CD1c-positive myeloid dendritic cell (primary cell): Measurements from ENCODE around the gene MPLKIP.
"Not testable (repeated sequence)": the region's sequence is repeated elsewhere in the genome, so short reads cannot be mapped to it uniquely, and the experiment has no call there.

Source experiments
- DNase-seq: peaks from one replicate; pipeline ENCODE4 v3.0.0-alpha.2; 2016; ENCODE audit errors: extremely low spot score

MPLKIP gene

GRCh38 chr7:40134428-40135316, at the start of gene MPLKIP, which contains the start of gene SUGCT:
Gene MPLKIP, minus strand, starts transcription at chr7:40134622. Its CDS starts 55 bp downstream, at chr7:40134567.
Gene SUGCT, plus strand, starts transcription at chr7:40135005.
- peak; percentile 96 for DNase-seq

GRCh38 chr7:40182452-40182851, 48.0 kb upstream of the MPLKIP start:
- DNase-seq, result no peak

- DNase-seq, result no peak
These were observed 42.6 kb upstream of the MPLKIP start for GRCh38 chr7:40177071-40177470.

GRCh38 chr7:40175725-40176510, 41.5 kb upstream of the MPLKIP start:
- DNase-seq, result no peak

- DNase-seq, result not testable (repeated sequence)
These were observed 40.8 kb upstream of the MPLKIP start for GRCh38 chr7:40175256-40175655.

GRCh38 chr7:40173121-40173520, 38.7 kb upstream of the MPLKIP start:
- DNase-seq, result not testable (repeated sequence)

GRCh38 chr7:40168266-40168665, 33.8 kb upstream of the MPLKIP start:
- DNase-seq, result not testable (repeated sequence)

GRCh38 chr7:40167291-40167690, 32.9 kb upstream of the MPLKIP start:
- no peak for DNase-seq

- no peak for DNase-seq
These were observed 30.8 kb upstream of the MPLKIP start for GRCh38 chr7:40165216-40165615.

GRCh38 chr7:40162516-40162915, 28.1 kb upstream of the MPLKIP start:
- no peak for DNase-seq

- no peak for DNase-seq
These were observed 22.6 kb upstream of the MPLKIP start for GRCh38 chr7:40156988-40157387.

GRCh38 chr7:40151504-40151903, 17.1 kb upstream of the MPLKIP start:
- no peak for DNase-seq

GRCh38 chr7:40148671-40149070, 14.2 kb upstream of the MPLKIP start:
- no peak for DNase-seq

- DNase-seq, result not testable (repeated sequence)
These were observed 13.8 kb upstream of the MPLKIP start for GRCh38 chr7:40148247-40148580.

- DNase-seq, result no peak
These were observed 13.2 kb upstream of the MPLKIP start for GRCh38 chr7:40147371-40148246.

GRCh38 chr7:40145596-40146130, 11.2 kb upstream of the MPLKIP start:
- DNase-seq, result not testable (repeated sequence)

GRCh38 chr7:40141916-40142315, 7.5 kb upstream of the MPLKIP start:
- DNase-seq, result not testable (repeated sequence)

GRCh38 chr7:40139891-40140290, 5.5 kb upstream of the MPLKIP start:
- DNase-seq, result not testable (repeated sequence)

- DNase-seq, result no peak
These were observed 4.6 kb upstream of the MPLKIP start for GRCh38 chr7:40138973-40139372.

- DNase-seq, result no peak
These were observed 3.1 kb upstream of the MPLKIP start for GRCh38 chr7:40137563-40137962.

GRCh38 chr7:40135317-40135610, 842 bp upstream of the MPLKIP start:
- DNase-seq, result no peak
